ENCODE data around the gene CTBP2.

Gene CTBP2

DNA sequence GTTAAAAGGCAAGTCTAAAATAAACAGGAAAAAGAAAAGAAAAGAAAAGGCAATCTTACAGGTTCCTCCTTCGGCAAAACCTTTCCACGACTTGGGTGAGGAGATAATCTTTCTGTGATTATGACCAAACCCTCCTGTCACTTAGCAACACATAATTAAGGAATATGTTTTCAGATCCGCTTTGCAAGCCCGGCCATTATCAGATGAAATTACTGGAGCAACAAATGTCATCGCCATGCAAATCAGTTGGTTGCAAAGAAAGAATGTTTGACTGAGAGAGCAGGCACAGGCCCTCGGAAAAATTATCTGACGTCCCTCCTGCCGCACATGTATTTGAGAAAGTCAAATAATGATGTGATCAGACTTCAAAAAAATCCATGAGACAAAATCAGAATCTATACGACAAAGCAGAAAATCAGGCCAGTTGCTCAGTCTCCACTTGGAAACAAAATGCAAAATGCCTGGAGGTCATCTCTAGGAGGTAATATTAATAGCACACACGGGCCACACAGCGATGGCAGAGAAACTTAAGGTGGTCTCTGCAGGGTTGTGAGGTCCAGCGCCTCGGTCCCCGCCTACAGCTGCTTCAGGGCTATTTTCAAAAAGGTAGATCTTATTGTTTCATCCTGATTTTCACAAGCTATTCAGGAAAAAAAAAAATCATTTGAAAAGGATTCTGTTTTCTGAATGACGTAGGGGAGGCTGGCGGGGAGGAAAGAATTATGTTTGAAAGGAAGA is 135.7 kb downstream of the CTBP2 start:
- no peak for DNase-seq (ENCODE audit: low spot score)

DNA sequence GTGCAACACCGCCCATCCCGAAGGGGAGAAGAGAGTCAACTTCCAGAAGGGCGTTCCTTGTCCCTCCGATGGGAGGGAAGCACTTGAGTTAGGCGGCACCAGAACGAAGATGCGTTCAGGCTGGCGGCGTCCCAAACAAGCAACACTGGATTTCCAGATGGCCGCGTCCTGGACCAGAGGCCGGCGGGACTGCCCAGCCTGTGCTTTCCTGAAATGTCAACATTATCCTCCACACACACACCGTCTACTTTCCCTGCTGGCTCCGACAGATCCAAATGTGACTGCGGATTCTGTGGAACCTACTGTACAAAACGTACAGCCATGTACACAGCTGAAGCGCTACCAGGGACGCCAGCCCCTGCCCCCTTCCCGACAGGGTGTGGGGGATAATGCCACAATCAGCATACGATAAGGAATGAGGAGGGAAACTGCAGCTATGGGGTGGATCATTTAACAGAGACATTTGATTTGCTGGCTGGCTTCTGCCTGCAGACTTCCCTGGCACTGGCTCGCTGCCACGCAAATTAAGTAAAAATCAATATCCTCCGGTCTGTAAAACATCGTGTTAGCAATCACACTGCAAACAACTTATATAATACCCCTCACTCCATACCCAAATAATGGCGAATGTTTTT is 136.4 kb downstream of the CTBP2 start:
- DNase-seq (ENCODE audit: low spot score) = no peak

DNA sequence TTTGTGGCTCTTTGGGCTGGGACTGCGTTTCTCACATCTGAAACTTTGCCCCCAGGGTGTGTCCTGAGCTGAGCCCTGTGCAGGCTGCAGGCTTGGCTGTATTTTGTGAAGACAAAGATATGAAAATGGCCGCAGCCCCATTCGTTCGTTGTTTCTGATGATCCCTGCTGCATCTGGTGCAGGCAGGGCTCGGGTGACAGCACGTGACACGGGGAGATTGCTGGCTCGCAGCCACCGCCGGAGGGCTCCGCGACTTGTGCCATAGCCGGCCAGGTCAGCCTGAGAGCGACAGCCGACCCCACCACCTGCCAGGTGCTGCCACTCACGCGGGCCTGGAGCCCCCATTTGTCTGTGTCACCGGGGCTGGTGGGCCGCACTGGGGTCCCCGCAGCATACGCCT is 137.1 kb downstream of the CTBP2 start:
- DNase-seq (ENCODE audit: low spot score) = no peak

DNA sequence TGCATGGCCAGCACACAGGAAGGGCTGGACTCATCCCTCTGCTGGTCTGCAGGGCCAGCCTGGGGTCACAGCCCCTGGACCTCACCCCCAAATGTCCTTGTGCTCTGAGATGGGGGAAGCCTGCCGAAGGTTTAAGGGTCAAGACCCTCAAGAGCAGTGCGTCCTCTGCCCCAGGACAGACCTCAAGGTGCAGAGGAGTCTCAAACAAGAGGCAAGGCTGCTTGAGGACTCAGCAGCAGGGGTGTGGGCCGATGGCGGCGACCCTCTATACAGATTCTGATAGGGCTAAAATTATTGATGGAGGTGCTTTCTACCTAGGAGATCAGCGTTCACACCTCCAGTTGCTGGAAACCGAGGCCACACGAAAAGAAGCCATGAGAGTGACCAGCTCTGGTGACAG is 137.7 kb downstream of the CTBP2 start:
- DNase-seq (ENCODE audit: low spot score) = no peak

DNA sequence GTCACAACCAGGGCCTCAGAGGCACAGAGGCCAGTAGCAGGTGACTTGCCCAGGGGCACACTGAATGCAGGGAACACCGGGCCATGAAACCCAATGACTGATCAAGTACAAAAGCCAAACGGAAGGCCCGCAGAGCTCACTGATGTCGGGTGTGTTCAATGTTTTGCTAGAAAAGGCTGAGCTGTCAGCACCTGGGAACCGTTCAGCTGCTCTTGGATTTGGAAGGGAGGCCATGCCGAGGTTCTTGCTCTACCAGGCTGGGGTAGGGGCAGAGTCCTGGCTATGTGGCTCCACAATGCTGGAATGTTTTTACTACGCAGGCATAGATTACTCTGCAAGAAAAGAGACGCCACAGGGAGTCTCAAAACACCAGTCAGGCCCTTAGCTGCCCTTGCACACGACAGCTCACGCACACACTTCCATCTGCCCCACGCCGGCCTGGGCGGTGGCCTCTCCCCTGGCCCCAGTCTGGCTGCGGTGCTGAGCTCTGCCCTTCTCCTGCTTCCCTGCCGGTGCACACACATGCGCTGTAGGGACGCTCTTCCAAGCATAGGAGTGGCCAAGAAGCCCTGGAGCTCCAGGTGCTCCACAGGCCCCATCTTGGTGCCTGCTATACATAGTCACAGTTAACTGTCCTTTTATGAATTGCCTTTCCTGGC is 138.5 kb downstream of the CTBP2 start:
- no peak for DNase-seq (ENCODE audit: low spot score)

DNA sequence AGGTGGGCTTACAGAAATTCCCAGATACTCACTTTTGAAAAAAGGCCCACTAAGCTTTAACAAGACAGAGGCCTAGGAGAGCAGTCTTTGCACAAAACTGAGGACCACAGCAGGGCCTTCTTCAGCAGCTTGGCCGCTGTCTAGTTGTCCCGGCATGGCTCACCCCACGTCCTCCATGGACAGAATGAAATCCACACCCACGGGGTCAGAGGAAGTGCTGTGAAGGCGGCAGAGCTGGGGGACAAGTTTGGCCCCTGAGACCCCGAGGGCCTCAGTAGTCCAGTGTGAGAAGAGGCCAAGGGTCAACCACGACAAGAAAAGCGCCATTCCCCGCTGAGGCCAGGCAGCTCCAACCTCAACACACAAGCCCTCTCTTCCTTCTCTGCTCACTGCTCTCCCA is 139.5 kb downstream of the CTBP2 start:
- no peak for DNase-seq (ENCODE audit: low spot score)

DNA sequence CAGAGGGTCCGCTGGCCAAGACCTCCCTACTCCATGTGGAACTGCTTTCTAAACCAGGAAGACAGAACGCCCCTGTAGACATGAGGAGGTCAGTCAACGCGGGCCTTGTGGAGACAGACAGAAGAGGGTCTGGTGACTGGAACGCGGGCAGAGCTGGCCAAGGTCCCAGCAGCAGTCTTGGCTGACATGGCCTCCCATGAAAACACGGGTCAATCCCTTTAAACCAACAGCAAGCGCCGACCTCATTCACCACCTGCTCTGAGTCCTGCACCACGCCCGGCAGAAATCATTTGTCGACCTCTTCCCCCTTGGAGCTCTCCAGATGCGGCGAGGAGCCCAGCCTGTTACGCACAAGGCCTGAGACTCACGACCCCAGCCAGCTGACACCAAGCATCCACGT is 140.0 kb downstream of the CTBP2 start:
- no peak for DNase-seq (ENCODE audit: low spot score)

DNA sequence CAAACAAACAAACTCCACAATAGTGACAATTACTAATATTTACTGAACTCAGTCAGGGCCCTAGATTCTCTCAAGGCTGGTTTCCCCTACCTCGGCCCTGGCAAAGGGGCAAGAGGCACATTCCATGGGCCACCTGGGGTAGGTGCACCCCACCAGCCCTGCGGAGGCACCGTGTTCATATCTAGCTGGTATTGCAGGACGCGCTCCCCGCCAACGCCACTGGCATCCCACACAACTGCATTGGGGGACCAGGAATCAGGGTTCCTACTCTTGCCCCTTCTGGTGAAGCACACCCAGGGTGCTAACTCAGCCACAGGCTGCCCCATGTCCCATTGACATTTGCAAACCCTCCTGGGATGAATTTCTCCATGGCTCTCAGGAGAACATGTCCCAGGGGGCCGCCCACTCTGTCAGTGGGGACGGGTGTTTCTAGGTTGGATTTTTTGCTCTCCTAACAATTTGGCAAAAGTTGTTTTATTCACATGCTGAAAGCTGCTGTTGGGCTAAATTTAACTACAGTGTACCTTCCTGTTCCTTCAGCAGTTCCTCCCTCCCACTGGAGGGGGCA is 141.7 kb downstream of the CTBP2 start:
- no peak for DNase-seq (ENCODE audit: low spot score)

DNA sequence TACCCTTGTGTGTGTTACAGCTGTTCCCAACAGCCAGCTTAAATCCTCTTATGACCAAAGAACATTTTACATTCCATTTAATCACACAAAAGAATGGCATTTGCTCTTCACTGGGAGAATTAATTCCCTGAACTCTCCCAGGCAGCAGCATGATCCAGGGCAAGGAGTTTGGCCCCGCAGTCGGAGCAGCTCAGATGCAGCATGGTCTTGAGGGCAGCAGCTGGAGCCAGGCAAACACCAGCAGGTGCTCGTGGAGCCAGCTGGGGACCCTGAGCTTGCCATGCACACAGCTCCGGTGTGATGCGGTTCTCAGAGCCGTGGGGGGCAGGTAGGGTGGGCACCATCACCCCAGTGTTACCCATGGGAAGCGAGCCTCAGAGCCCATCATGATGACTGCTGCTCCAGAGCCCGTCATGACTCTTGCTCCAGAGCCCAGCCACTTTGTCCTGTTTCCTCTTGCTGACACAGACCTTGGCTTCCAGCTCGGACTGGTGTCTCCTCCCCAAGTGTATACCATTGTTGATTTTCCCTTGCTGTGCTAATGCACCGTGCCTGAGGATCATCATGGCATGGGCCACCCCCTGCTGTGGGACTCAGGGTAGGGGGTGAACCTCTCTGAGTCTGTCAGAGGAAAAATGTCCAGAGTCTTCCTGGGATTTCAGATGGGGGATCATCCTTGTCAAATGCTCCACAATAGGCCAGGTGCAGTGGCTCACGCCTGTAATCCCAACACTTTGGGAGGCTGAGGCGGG is 142.6 kb downstream of the CTBP2 start:
- DNase-seq (ENCODE audit: low spot score) = no peak

DNA sequence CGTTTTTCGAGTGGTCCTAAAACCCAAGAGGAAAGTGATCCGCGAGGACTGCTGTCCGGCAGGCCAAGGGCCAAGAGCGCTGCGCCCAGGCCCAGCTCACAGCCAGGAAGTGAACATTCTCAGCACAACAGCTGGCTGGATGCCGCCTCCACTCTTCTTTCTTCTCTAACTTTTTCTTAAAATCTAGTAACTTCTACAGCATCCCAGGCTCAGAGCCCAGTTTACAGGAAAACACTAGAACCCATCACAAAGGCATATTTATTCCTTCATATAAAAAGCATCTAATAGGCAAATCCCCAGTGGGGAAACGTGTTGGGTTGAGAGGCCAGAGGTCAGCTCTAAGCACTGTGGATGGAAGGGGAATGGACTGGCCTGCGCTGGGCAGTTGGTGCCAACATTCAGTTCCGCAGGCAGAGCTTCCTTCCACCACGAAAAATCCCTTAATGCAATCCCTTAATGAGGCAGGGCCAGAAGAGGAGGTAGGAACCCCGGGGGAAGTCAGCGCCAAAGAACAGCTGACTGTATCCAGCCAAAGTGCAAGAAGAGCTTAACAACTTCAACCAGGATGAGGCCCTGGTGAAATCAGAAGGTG is 143.7 kb downstream of the CTBP2 start:
- DNase-seq (ENCODE audit: low spot score) = no peak

DNA sequence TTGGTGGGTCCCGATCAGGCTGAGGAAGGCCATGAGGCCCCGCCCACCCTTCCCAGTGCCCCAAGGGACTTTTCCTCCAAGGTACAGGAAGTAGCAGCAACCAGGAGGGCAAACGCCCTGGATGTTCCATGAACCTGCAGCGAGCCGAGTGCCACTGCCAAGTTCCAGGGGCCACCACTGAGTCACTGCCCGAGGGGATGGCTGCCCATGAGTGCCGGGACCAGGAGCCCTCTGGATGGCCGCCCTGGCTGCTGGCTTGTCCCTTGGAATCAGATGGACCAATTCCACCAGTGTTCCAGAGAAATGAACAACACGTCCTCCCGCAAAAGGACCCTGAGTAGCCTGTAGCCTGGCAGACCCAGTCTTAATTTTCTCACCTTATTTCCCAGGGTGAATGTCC is 144.2 kb downstream of the CTBP2 start:
- no peak for DNase-seq (ENCODE audit: low spot score)

DNA sequence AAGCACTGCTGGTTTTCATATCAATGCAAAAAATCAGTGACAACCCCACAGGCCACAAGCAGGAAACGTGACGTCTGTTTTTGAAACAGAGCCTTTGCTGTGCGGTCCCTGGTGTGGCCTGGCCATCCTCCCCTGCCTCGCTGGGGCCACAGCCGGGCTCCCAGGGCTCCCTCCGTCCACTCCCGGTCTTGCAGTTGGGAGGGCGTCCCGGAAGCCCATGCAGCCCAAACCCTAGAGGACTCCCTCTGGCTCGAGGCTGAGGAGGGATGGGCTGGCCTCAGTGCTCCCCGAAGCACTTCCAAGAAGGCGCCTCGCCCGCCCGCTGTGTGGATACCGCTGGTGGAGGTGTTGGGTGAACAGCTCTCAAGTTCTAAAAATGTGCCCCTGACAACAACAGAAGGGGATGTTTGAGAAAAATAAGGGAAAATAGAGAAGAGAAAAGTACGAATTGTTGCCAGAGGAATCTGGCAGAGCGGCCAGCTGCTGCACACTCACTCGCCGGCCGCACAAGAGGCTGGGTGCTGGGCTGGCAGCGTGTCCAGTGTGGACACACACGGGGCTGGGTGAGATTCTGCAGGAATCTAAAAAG is 144.9 kb downstream of the CTBP2 start:
- no peak for DNase-seq (ENCODE audit: low spot score)

DNA sequence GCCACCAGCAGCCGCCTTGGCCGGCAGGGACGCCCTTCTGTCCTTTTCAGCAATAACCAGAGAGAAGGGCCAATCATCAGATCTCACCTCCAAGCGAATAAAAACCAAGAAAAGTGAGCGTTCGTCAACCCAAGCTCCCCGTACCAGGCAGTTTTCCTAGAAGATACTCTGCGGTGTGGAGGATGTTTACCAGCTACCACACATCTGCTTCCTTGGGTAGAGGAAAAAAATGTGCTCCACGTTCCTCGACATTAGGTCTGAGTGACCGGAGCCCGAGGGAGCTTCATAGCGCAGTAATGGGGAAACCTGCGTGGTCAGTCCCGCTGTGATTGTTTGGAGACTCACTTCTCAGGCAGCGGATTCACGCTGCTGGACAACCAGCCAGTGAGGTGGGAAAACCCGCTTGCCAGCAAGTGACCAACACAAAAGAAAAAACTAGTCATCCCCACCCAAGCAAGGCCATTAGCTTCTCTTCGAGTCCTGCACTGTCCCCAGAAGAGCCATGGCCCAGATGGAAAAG is 145.5 kb downstream of the CTBP2 start:
- DNase-seq (ENCODE audit: low spot score) = no peak

DNA sequence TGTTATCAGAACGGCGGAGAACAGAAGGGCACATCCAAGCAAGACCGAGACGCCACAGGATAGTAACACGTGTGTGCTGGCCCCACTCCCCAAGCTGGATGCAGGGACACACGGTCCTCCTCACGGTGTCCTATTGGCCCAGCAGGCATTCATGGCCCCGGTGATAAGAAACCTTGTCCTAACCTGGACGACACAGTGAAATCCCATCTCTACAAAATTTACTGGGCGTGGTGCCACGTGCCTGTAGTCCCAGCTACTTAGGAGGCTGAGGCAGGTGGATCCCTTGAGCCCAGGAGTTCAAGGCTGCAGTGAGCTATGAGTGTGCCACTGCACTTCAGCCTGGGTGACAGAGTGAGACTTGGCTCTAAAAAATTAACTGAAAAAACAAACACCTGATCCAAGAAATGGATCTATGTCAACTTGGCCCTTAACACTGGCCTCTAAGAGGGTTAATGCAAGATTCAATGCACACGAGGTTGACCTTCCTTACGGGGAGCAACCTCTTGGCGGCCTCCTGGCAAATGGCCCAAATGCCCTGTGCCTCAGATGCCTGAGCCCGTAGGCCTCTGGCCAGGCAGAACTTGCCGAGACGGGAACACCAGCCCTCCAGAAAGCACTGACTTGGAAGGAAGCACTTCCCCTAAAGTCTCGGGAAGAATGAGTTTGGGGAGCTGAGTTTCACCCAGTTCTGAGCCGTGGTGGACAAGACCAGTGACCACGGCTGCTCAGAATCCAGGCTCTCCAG is 146.1 kb downstream of the CTBP2 start:
- no peak for DNase-seq (ENCODE audit: low spot score)

DNA sequence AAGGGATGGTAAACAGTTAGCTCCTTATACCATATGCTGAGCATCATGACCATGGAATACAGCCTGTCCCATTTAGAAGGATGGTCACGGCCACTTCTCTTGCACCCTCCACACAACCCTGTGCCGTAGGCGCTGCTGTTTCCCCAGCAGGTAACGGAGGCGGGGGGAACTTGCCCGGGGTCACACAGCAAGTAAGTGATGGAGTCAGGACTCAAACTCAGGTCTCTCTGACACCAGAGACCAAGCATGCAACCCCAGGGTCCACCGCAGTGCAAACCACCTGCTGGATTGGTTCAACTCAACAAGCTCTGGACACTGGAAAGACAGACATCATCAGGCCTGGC is 146.9 kb downstream of the CTBP2 start:
- DNase-seq (ENCODE audit: low spot score) = no peak

DNA sequence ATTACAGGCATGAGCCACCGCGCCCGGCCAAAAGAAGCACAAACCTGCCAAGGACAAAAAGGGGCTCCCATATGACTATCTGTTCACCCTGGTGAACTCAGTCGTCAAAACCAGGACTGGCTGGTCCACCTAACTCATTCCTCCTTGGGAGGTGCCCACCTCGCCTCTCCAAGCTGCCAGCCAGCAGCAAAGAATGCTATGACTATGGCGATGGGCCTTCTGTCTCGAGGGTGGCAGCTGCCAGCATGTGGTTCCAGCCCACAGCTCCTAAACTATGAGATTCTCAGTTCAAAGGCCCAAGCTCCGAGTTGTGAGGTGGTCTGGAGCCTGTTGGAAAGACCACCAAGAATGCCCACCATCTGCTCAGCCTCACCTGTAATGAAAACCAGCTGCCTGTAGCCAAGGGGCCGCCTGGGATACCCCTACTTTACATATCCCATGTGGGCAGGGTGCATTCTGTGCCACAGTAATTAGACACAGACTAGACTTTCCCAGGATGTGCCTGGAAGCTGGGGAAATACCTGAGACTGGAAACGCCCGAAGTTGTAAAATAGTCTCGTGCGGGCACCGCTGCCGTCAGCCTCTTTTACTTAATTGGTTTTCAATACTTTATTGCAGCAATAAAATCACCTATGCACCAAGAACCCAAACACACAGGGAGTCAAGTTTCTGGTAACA is 147.4 kb downstream of the CTBP2 start:
- no peak for DNase-seq (ENCODE audit: low spot score)

DNA sequence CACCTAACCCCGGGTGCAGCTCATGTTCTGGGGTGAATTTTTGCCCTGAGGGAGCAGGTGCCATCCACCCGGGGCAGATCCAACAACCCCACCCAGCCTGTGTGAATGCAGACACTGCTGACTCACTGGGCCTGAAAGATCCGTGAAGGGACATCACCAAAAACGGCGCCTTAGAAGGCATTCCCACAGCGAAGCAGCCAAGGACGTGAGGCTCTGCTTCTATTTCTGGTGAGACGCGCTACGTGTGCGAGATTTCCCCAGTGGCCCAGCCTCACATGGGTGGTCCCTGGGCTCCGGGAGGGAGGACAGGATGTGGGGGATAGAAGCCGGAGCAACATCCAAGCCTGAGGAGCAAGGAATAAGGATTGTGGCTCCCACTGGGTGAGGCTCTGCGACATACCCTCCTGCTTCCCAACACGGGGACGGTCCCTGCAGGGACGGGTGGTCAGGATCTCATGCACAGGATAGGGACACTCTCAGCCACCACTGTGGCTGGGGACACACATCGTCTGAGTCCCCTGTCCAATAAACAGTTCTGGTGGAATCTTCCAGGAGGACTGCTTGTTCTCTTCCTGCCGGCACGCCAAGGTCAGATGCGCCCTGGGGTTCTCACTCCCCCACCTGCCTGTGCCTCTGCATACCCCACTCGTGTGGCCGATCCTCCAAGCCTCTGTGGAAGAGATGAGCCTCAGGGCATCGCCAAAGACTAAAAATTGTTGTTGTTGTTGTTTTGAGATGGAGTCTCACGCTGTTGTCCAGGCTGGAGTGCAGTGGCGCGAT is 148.2 kb downstream of the CTBP2 start:
- DNase-seq (ENCODE audit: low spot score) = no peak

DNA sequence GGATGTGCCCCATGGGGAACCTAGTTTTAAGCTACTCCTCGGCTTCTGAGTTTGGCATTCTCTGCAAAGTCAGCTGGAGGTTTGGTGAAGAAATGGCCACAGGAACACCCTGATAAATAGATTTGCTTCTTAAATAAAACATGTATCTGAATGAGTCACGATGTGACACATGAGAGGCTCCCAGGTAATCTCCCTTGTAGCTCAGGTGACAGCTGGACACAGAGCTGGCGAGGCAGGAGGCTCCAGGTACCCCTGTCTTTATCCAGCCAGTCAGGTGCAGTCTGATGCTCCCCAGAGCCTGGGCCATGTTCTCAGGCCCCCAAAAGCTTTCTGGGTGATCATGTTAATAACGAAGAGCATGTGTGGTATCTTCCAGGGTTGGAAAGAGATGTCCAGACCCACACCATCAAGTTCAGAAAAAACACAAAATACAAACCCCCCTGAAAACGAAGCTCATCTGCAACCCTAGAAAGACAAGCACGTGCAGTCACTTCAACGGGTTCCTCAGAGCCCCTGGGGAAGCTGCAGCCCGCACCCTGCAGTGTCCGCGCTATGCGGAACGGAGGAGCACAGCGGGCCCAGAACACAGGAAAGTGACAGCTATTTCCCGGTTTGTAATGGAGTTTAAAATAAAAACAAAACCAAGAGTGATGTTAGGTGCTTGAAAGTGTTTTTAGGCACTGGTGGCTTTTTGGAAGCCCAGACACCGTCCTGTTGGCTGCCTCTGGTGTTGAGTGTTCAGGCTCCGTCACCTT is 149.0 kb downstream of the CTBP2 start:
- DNase-seq (ENCODE audit: low spot score) = no peak

DNA sequence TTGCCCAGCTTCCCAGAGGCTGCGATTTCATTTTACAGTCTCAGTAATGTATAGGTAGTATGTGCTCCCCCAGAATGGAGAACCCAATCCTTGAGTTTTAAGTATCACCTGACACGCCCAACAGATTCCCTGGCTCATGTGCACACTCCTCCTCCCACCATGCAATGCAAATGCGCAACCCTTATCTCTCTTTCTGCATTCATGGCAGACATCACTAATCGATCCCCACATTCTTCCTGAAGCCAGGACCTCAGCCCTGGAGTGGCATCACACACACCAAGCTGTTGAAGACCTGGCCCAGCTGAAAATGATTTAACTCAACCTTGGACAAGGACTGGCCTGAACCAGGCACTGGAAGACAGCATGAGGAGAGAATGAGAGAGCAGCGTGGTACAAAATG is 150.0 kb downstream of the CTBP2 start:
- DNase-seq (ENCODE audit: low spot score) = no peak
